Nephron (organoid): ENCODE measurements around the gene EBP.

Experiments used
- H3K27ac Mint-ChIP-seq, 3 experiments: 2 replicates each; pipeline ENCODE4 v1.8.0; 2020; ENCODE audit warnings: mixed read lengths in 3 of 3, mild to moderate bottlenecking in 2 of 3, moderate library complexity in 1 of 3
- H3K27me3 Mint-ChIP-seq: 2 replicates; pipeline ENCODE4 v1.8.0; 2021; ENCODE audit warnings: low read depth, mild to moderate bottlenecking, moderate library complexity, mixed read lengths
- H3K36me3 Mint-ChIP-seq: 2 replicates; pipeline ENCODE4 v1.8.0; 2020; ENCODE audit warnings: low read depth, mixed read lengths
- H3K4me1 Mint-ChIP-seq: 2 replicates; pipeline ENCODE4 v1.8.0; 2020; ENCODE audit warnings: mixed read lengths
- H3K4me3 Mint-ChIP-seq, 3 experiments: 2 replicates each; pipeline ENCODE4 v1.8.0; 2020; ENCODE audit warnings: mild to moderate bottlenecking in 3 of 3, mixed read lengths in 3 of 3, moderate library complexity in 2 of 3
- H3K9me3 Mint-ChIP-seq: 2 replicates; pipeline ENCODE4 v1.8.0; 2020; ENCODE audit warnings: mixed read lengths
- CTCF ChIP-seq, 3 experiments: fragments of 200-600 bp; sonication (generic); IDR thresholded peaks; one replicate each; pipeline ENCODE4 v1.5.0; 2021; ENCODE audit warnings: antibody characterized with exemption in 3 of 3; ENCODE audit not compliant: unreplicated experiment in 3 of 3

Gene EBP

GRCh38 chrX:48489296-48489695 is 32.3 kb upstream of the EBP start:
- Mint-ChIP-seq H3K4me1 (no peaks in the 10 kb centered on the region), H3K4me3 (no peak overlapping the region), H3K9me3 (no peaks in the 10 kb centered on the region), H3K27ac (no peak overlapping the region), H3K27me3 (peaks cover 7% of the 10 kb centered on the region), H3K36me3 (peaks cover 5% of the 10 kb centered on the region)
- TF ChIP-seq CTCF (IDR thresholded peaks at IDR 0.05; ENCODE audit: unreplicated experiment in 3 of 3), result no peak

GRCh38 chrX:48489892-48490291 is 31.7 kb upstream of the EBP start:
- Mint-ChIP-seq H3K36me3 (peaks cover 5% of the 10 kb centered on the region), H3K9me3 (no peaks in the 10 kb centered on the region), H3K27me3 (peaks cover 7% of the 10 kb centered on the region), H3K4me1 (no peaks in the 10 kb centered on the region), H3K4me3 (no peak overlapping the region), H3K27ac (no peak overlapping the region)
- TF ChIP-seq CTCF (IDR thresholded peaks at IDR 0.05; ENCODE audit: unreplicated experiment in 3 of 3), result no peak

- TF ChIP-seq CTCF (IDR thresholded peaks at IDR 0.05; ENCODE audit: unreplicated experiment in 3 of 3), result no peak
- Mint-ChIP-seq H3K27ac (no peak overlapping the region), H3K4me1 (no peaks in the 10 kb centered on the region), H3K27me3 (peaks cover 7% of the 10 kb centered on the region), H3K9me3 (peaks cover 4% of the 10 kb centered on the region), H3K4me3 (no peak overlapping the region), H3K36me3 (peaks cover 5% of the 10 kb centered on the region)
Observed at GRCh38 chrX:48490661-48491060, 30.9 kb upstream of the EBP start.

GRCh38 chrX:48491809-48492208 is 29.8 kb upstream of the EBP start:
- Mint-ChIP-seq H3K27me3 (peaks cover 8% of the 10 kb centered on the region), H3K4me1 (no peaks in the 10 kb centered on the region), H3K9me3 (peaks cover 6% of the 10 kb centered on the region), H3K27ac (no peak overlapping the region), H3K36me3 (peaks cover 5% of the 10 kb centered on the region), H3K4me3 (no peak overlapping the region)
- TF ChIP-seq CTCF (IDR thresholded peaks at IDR 0.05; ENCODE audit: unreplicated experiment in 3 of 3), result no peak

GRCh38 chrX:48492293-48492910 is 29.2 kb upstream of the EBP start:
- Mint-ChIP-seq H3K27ac (no peak overlapping the region), H3K4me1 (no peaks in the 10 kb centered on the region), H3K9me3 (peaks cover 6% of the 10 kb centered on the region), H3K27me3 (peaks cover 10% of the 10 kb centered on the region), H3K36me3 (peaks cover under 1% of the 10 kb centered on the region), H3K4me3 (no peak overlapping the region)
- TF ChIP-seq CTCF (IDR thresholded peaks at IDR 0.05; ENCODE audit: unreplicated experiment in 3 of 3), result no peak

- TF ChIP-seq CTCF (IDR thresholded peaks at IDR 0.05; ENCODE audit: unreplicated experiment in 3 of 3), result peak; percentile 16 to 43 (median 24)
- Mint-ChIP-seq H3K27me3 (peaks cover 10% of the 10 kb centered on the region), H3K4me3 (no peak overlapping the region), H3K36me3 (no peaks in the 10 kb centered on the region), H3K9me3 (peaks cover 6% of the 10 kb centered on the region), H3K4me1 (no peaks in the 10 kb centered on the region), H3K27ac (no peak overlapping the region)
Observed at GRCh38 chrX:48493890-48494364, 27.7 kb upstream of the EBP start.
